Stimulated activated effector memory CD8-positive, alpha-beta T cell treated with anti-CD3 and anti-CD28 coated beads, Interleukin-12 subunit alpha, Interleukin-12 subunit beta, amount 100 ng/mL, for 72 hours (primary cell): ENCODE measurements around the gene KRT33B.

ENCODE experiments used
- ATAC-seq: fragments of 150-1000 bp; cut with Tn5 transposase; 2 replicates; pipeline ENCODE4 v1.10.0; 2021
- DNase-seq, 2 donors: peaks; one replicate each; pipeline ENCODE4 v3.0.0; 2021 to 2022; ENCODE audit warnings: low spot score in 2 of 2
- H3K27ac Mint-ChIP-seq: one replicate; pipeline ENCODE4 v1.8.0; 2022; ENCODE audit warnings: mild to moderate bottlenecking, mixed read lengths
- H3K36me3 Mint-ChIP-seq: one replicate; pipeline ENCODE4 v1.8.0; 2022; ENCODE audit warnings: mild to moderate bottlenecking, mixed read lengths
- H3K4me1 Mint-ChIP-seq: one replicate; pipeline ENCODE4 v1.8.0; 2022; ENCODE audit warnings: mixed read lengths
- H3K4me3 Mint-ChIP-seq: one replicate; pipeline ENCODE4 v1.8.0; 2022; ENCODE audit warnings: mild to moderate bottlenecking, mixed read lengths
- H3K9me3 Mint-ChIP-seq: one replicate; pipeline ENCODE4 v1.8.0; 2022; ENCODE audit warnings: mixed read lengths

Gene KRT33B

GRCh38 chr17:41326173-41327145, 43.2 kb downstream of the KRT33B start:
- Mint-ChIP-seq H3K4me3 (no peak overlapping the region), H3K36me3 (peaks cover 6% of the 10 kb centered on the region), H3K4me1 (peaks cover 48% of the 10 kb centered on the region), H3K27ac (peak overlapping the region; percentile 76), H3K9me3 (no peaks in the 10 kb centered on the region)
- DNase-seq (no peak), ATAC-seq (no peak)

- H3K27ac Mint-ChIP-seq, result peak overlapping the region; percentile 76
- H3K4me1 Mint-ChIP-seq, result peaks cover 48% of the 10 kb centered on the region
- H3K36me3 Mint-ChIP-seq, result peaks cover 6% of the 10 kb centered on the region
- no peak overlapping the region for H3K4me3 Mint-ChIP-seq
- no peaks in the 10 kb centered on the region for H3K9me3 Mint-ChIP-seq
- ATAC-seq, result no peak
- DNase-seq, result no peak
Measured at GRCh38 chr17:41325611-41326010, 44.0 kb downstream of the KRT33B start.

GRCh38 chr17:41325126-41325525, 44.5 kb downstream of the KRT33B start:
- H3K4me1 Mint-ChIP-seq, result peaks cover 48% of the 10 kb centered on the region
- H3K27ac Mint-ChIP-seq, result peak overlapping the region; percentile 72
- H3K9me3 Mint-ChIP-seq, result no peaks in the 10 kb centered on the region
- no peak overlapping the region for H3K4me3 Mint-ChIP-seq
- DNase-seq (no peak), ATAC-seq (no peak)
- H3K36me3 Mint-ChIP-seq, result peaks cover 6% of the 10 kb centered on the region

GRCh38 chr17:41324180-41325075, 45.2 kb downstream of the KRT33B start:
- DNase-seq, result no peak
- Mint-ChIP-seq H3K27ac (peak overlapping the region; percentile 91), H3K36me3 (peaks cover 6% of the 10 kb centered on the region), H3K4me3 (no peak overlapping the region), H3K4me1 (peaks cover 48% of the 10 kb centered on the region), H3K9me3 (no peaks in the 10 kb centered on the region)
- peak; percentile 31 for ATAC-seq

- ATAC-seq (no peak), DNase-seq (no peak)
- H3K36me3 Mint-ChIP-seq, result peaks cover 6% of the 10 kb centered on the region
- H3K4me1 Mint-ChIP-seq, result peaks cover 40% of the 10 kb centered on the region
- no peaks in the 10 kb centered on the region for H3K9me3 Mint-ChIP-seq
- no peak overlapping the region for H3K4me3 Mint-ChIP-seq
- peak overlapping the region; percentile 91 for H3K27ac Mint-ChIP-seq
Measured at GRCh38 chr17:41322903-41323895, 46.4 kb downstream of the KRT33B start.

GRCh38 chr17:41322094-41322902, 47.3 kb downstream of the KRT33B start:
- H3K4me3 Mint-ChIP-seq, result no peak overlapping the region
- peaks cover 34% of the 10 kb centered on the region for H3K4me1 Mint-ChIP-seq
- no peaks in the 10 kb centered on the region for H3K9me3 Mint-ChIP-seq
- H3K27ac Mint-ChIP-seq, result peak overlapping the region; percentile 91
- peaks cover 6% of the 10 kb centered on the region for H3K36me3 Mint-ChIP-seq
- ATAC-seq (peak; percentile 67), DNase-seq (no peak)

GRCh38 chr17:41318231-41318630, 51.4 kb downstream of the KRT33B start:
- Mint-ChIP-seq H3K4me1 (peaks cover 13% of the 10 kb centered on the region), H3K36me3 (no peaks in the 10 kb centered on the region), H3K9me3 (no peaks in the 10 kb centered on the region), H3K4me3 (no peak overlapping the region), H3K27ac (no peak overlapping the region)
- ATAC-seq (no peak), DNase-seq (no peak)

GRCh38 chr17:41315814-41316445, 53.7 kb downstream of the KRT33B start:
- Mint-ChIP-seq H3K36me3 (no peaks in the 10 kb centered on the region), H3K4me3 (no peak overlapping the region), H3K27ac (peak overlapping the region; percentile 33), H3K9me3 (no peaks in the 10 kb centered on the region), H3K4me1 (peaks cover 13% of the 10 kb centered on the region)
- DNase-seq (no peak), ATAC-seq (no peak)

GRCh38 chr17:41315204-41315794, 54.3 kb downstream of the KRT33B start, which contains the start of gene KRTAP17-1:
KRTAP17-1 (minus strand) TSS chr17:41315710; CDS start chr17:41315650, 60 bp downstream.
- Mint-ChIP-seq H3K36me3 (no peaks in the 10 kb centered on the region), H3K27ac (peak within 1 kb of the TSS; percentile 33), H3K4me1 (peaks cover 20% of the 10 kb centered on the region), H3K4me3 (no peak within 1 kb of the TSS), H3K9me3 (no peaks in the 10 kb centered on the region)
- no peak for DNase-seq
- no peak for ATAC-seq
